AG09309 (cell line): ENCODE measurements around the gene RNF115.

Experiments
- DNase-seq: peaks from one replicate; pipeline ENCODE4 v3.0.0-alpha.2; 2010; ENCODE audit warnings: low read depth
- H3K4me3 ChIP-seq: 2 replicates; pipeline ENCODE4 v1.5.1; 2011; ENCODE audit warnings: mild to moderate bottlenecking, low read depth, low read length, moderate library complexity; ENCODE audit not compliant: control insufficient read depth
- CTCF ChIP-seq: IDR thresholded peaks from 2 replicates; pipeline ENCODE4 v1.5.1; 2011; ENCODE audit warnings: mild to moderate bottlenecking, low read depth, low read length, inconsistent platforms; ENCODE audit not compliant: insufficient read depth, control insufficient read depth; ENCODE audit errors: missing control alignments

The RNF115 gene

GRCh38 chr1:145706086-145706664 is 117.7 kb downstream of the RNF115 start:
- H3K4me3 ChIP-seq = no peak overlapping the region
- no peak for DNase-seq
- no peak for TF ChIP-seq CTCF

- no peak for DNase-seq
- no peak for TF ChIP-seq CTCF
- no peak overlapping the region for H3K4me3 ChIP-seq
Observed at GRCh38 chr1:145705622-145706021, 118.3 kb downstream of the RNF115 start.

GRCh38 chr1:145702826-145703225 is 121.1 kb downstream of the RNF115 start:
- no peak overlapping the region for H3K4me3 ChIP-seq
- no peak for DNase-seq
- no peak for TF ChIP-seq CTCF

GRCh38 chr1:145702052-145702451 is 121.8 kb downstream of the RNF115 start:
- H3K4me3 ChIP-seq = no peak overlapping the region
- DNase-seq = no peak
- no peak for TF ChIP-seq CTCF

- H3K4me3 ChIP-seq = no peak overlapping the region
- TF ChIP-seq CTCF = no peak
- DNase-seq = no peak
Observed at GRCh38 chr1:145701306-145701862, 122.5 kb downstream of the RNF115 start.

- DNase-seq = no peak
- no peak overlapping the region for H3K4me3 ChIP-seq
- no peak for TF ChIP-seq CTCF
Observed at GRCh38 chr1:145696630-145696960, 127.3 kb downstream of the RNF115 start.
